ENCODE measurements around the gene PSORS1C2.

DNA sequence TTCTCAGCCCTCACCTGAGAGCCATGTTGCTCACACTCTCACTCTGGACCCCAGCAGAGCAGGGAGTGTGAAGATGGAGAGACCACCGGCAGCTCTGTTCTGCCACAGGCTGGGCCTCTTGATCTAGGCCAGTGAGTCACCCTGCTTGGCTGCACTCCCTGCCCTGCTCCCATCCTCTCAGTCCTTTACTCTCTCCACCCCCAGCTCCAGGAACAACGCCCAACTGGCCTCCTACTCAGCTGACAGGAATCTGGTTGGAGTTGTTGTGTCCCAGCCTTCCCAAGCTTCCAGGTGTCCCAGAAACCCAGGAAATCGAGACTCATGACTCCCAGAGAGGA, 24.4 kb downstream of the PSORS1C2 start, which contains the start of gene PSORS1C1:
- TF ChIP-seq, protein P1, sequence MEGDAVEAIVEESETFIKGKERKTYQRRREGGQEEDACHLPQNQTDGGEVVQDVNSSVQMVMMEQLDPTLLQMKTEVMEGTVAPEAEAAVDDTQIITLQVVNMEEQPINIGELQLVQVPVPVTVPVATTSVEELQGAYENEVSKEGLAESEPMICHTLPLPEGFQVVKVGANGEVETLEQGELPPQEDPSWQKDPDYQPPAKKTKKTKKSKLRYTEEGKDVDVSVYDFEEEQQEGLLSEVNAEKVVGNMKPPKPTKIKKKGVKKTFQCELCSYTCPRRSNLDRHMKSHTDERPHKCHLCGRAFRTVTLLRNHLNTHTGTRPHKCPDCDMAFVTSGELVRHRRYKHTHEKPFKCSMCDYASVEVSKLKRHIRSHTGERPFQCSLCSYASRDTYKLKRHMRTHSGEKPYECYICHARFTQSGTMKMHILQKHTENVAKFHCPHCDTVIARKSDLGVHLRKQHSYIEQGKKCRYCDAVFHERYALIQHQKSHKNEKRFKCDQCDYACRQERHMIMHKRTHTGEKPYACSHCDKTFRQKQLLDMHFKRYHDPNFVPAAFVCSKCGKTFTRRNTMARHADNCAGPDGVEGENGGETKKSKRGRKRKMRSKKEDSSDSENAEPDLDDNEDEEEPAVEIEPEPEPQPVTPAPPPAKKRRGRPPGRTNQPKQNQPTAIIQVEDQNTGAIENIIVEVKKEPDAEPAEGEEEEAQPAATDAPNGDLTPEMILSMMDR (conservative IDR thresholded peaks at IDR 0.05 in 1 of 2, IDR thresholded peaks at IDR 0.05 in 1 of 2; ENCODE audit: low read depth in 1 of 2, low read length in 2 of 2): no peak
- TF ChIP-seq EZH2 (IDR thresholded peaks at IDR 0.05; ENCODE audit: low read length, missing control alignments): no peak

All from fibroblast of lung (primary cell).